Heart right ventricle (tissue), 16 donors: Measurements from ENCODE around the gene PRKN. TPM values are rescaled to one million over a fixed set of nuclear protein-coding genes. Genes with fewer than 3 reads are reported as not detected.

Experiments used
- ATAC-seq, 8 donors: fragments of 200-7000 bp; cut with Tn5 transposase; one replicate each; pipeline ENCODE4 v1.9.1; 2020; ENCODE audit warnings: mild to moderate bottlenecking in 8 of 8, moderate library complexity in 8 of 8, moderate number of reproducible peaks in 1 of 8
- DNase-seq, 2 donors: peaks; one replicate each; pipeline ENCODE4 v3.0.0-alpha.2; 2020
- H3K27ac ChIP-seq, 10 donors: fragments of 200-600 bp; sonication (generic) in 2 of 10; one replicate each; pipeline versions ENCODE4 v1.5.0 to v1.8.0; 2020 to 2022; ENCODE audit warnings: mild to moderate bottlenecking in 3 of 10
- H3K27me3 ChIP-seq, 7 donors: fragments of 200-600 bp; one replicate each; pipeline ENCODE4 v1.8.0; 2021 to 2022; ENCODE audit warnings: mild to moderate bottlenecking in 2 of 7
- H3K36me3 ChIP-seq, 9 donors: fragments of 200-600 bp; sonication (generic) in 1 of 9; one replicate each; pipeline versions ENCODE4 v1.5.0 to v1.8.0; 2020 to 2022; ENCODE audit warnings: mild to moderate bottlenecking in 2 of 9
- H3K4me1 ChIP-seq, 9 donors: fragments of 200-600 bp; sonication (generic) in 1 of 9; one replicate each; pipeline versions ENCODE4 v1.5.0 to v1.8.0; 2020 to 2022; ENCODE audit warnings: mild to moderate bottlenecking in 4 of 9
- H3K4me3 ChIP-seq, 10 donors: fragments of 200-600 bp; sonication (generic) in 2 of 10; one replicate each; pipeline versions ENCODE4 v1.5.0 to v1.8.0; 2020 to 2022; ENCODE audit warnings: mild to moderate bottlenecking in 7 of 10, moderate library complexity in 2 of 10
- H3K9me3 ChIP-seq, 11 donors: fragments of 200-600 bp in 10 of 11; sonication (generic) in 2 of 11; one replicate each; pipeline versions ENCODE4 v1.5.0 to v1.8.0; 2013 to 2022; ENCODE audit warnings: mild to moderate bottlenecking in 2 of 11, control low read depth in 1 of 11, moderate library complexity in 1 of 11
- WGBS, 2 donors: extraction: QIAGEN DNeasy Blood & Tissue Kit; methylation state at CpG; one replicate each; pipeline ENCODE4 v1.1.7; 2013; ENCODE audit warnings: inconsistent platforms in 1 of 2; 5-methylcytosine and 5-hydroxymethylcytosine counted together
- intact Hi-C, 10 donors: fragments of 100-400 bp; cut with DNase I; formaldehyde crosslinking; loops; one replicate each; pipeline versions ENCODE4 v1.11.1 to v1.14.2; 2022
- polyA plus RNA-seq, 2 donors: library from polyadenylated mRNA; stranded (reverse); fragments of 200-250 nt; gene quantifications; one replicate each; pipeline ENCODE4 v1.2.3, GENCODE V29; 2013
- total RNA-seq, 10 donors: library from RNA; stranded (reverse); fragmentation: NEBNext Ultra II Directional in 3 of 10; extraction: Animal tissue kit (Norgen Biotek cat#: 25700) in 3 of 10; gene quantifications; one replicate each; pipeline versions ENCODE4 v1.2.1 to v1.2.4, GENCODE V29; 2021 to 2023
- TF ChIP-seq, protein P1 (sequence below), 9 donors: fragments of 200-600 bp; sonication (generic) in 2 of 9; IDR thresholded peaks; one replicate each; pipeline versions ENCODE4 v1.5.0 to v1.8.0; 2021 to 2022; ENCODE audit warnings: antibody characterized with exemption in 9 of 9, mild to moderate bottlenecking in 5 of 9, moderate library complexity in 1 of 9
- donor health status: Arrhythmogenic right ventricular cardiomyopathy.
- donor health status: ischemic (EF 13 %, LVEDD 7.1; RV severe dilation, severe dysfunction).
- donor health status: healthy with polysubstance abuse.
- donor health status: DM: no; HTN: yes; CAD: no.
- donor health status: DM: no; HTN: no; CAD: no.
- donor health status: ischemic (EF 25% LVEDD 6.9; RV normal size, moderate dysfunction).
- donor health status: ischemic (EF 25% LVEDD 5.7; RV mildly dilated, moderate dysfunction).
- donor health status: healthy.
- donor health status: DM: yes; HTN: yes; CAD: no.
- donor health status: Ischemic cardiomyopathy.
- donor health status: ischemic (EF 35%, LVEDD 5.7; RV mildly dilated, moderate dysfunction).
- donor health status: nonischemic (EF 11% LVEDD 7.7; RV severe dilation, severe dysfunction).
- donor health status: DM: yes; HTN: yes; CAD: no.
- donor health status: PGD.
- donor health status: ischemic (EF 29% LVEDD 5.4; RV normal size, mild dysfunction).
- donor health status: nonischemic (EF 23%, LVEDD 6.1; RV moderate dilation, normal function).

Gene PRKN
- total and polyA plus RNA-seq, 12 donors = 2.3 to 27.7 (median 26.3) TPM

- Histone ChIP-seq H3K27ac (no peak overlapping the region), H3K9me3 (no peaks in the 10 kb centered on the region), H3K36me3 (no peaks in the 10 kb centered on the region), H3K4me3 (no peak overlapping the region), H3K4me1 (peaks cover 0 to 16% (median 3%) of the 10 kb centered on the region in 9 donors), H3K27me3 (no peaks in the 10 kb centered on the region)
- ATAC-seq (no peak), DNase-seq (no peak)
- intact Hi-C loops = no loop called here
- WGBS, 2 donors = 86 to 89% methylated on average over 6 of the region's 6 CpGs
- TF ChIP-seq, protein P1, sequence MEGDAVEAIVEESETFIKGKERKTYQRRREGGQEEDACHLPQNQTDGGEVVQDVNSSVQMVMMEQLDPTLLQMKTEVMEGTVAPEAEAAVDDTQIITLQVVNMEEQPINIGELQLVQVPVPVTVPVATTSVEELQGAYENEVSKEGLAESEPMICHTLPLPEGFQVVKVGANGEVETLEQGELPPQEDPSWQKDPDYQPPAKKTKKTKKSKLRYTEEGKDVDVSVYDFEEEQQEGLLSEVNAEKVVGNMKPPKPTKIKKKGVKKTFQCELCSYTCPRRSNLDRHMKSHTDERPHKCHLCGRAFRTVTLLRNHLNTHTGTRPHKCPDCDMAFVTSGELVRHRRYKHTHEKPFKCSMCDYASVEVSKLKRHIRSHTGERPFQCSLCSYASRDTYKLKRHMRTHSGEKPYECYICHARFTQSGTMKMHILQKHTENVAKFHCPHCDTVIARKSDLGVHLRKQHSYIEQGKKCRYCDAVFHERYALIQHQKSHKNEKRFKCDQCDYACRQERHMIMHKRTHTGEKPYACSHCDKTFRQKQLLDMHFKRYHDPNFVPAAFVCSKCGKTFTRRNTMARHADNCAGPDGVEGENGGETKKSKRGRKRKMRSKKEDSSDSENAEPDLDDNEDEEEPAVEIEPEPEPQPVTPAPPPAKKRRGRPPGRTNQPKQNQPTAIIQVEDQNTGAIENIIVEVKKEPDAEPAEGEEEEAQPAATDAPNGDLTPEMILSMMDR (IDR thresholded peaks at IDR 0.05) = no peak
Observed at GRCh38 chr6:161446296-161446925, 1281.2 kb downstream of the PRKN start.

GRCh38 chr6:161445021-161445799, 1282.4 kb downstream of the PRKN start:
- TF ChIP-seq, protein P1 (IDR thresholded peaks at IDR 0.05) = no peak
- no peak for DNase-seq
- intact Hi-C loops = no loop called here
- 70 to 74% methylated on average over 20 of the region's 20 CpGs for WGBS, 2 donors
- Histone ChIP-seq H3K27ac (no peak overlapping the region), H3K4me1 (peaks cover 0 to 16% (median 3%) of the 10 kb centered on the region in 9 donors), H3K27me3 (no peaks in the 10 kb centered on the region), H3K9me3 (no peaks in the 10 kb centered on the region), H3K36me3 (no peaks in the 10 kb centered on the region), H3K4me3 (no peak overlapping the region)
- ATAC-seq = peak in 3 of 8 donors; percentile 21 to 53 (median 23)

DNA sequence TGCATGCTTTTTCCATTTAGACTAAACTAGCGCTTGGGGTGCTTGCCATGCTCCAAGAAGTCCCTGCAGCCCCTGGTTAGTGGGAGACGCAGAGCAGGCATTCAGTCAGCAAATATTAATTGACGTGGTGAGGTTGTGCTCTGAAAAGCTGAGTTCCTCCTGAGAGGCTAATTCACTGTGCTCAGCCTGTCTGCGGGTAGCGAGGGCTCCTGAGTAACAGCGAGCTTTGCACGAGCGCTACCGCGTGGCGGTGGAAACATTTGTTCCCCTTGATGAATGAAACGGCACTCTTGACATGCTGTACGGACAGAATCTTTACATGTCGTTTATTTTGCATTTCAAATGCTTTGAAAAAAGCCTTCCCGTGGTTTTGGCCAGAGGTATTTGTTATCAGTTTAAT, 1283.1 kb downstream of the PRKN start:
- Histone ChIP-seq H3K4me1 (peaks cover 0 to 21% (median 4%) of the 10 kb centered on the region in 9 donors), H3K4me3 (no peak overlapping the region), H3K27me3 (no peaks in the 10 kb centered on the region), H3K9me3 (no peaks in the 10 kb centered on the region), H3K36me3 (no peaks in the 10 kb centered on the region), H3K27ac (peak overlapping the region in 6 of 10 donors; percentile 34 to 61 (median 47))
- ATAC-seq = peak in 3 of 8 donors; percentile 47 to 77 (median 49)
- peak; percentile 21 to 32 for DNase-seq
- TF ChIP-seq, protein P1 (IDR thresholded peaks at IDR 0.05) = no peak
- intact Hi-C loops = loop anchor here in 1 of 10 donors (5.0 kb wide), 1 partner anchor 38 kb away; no protein-coding TSS in a partner anchor
- WGBS, 2 donors = 61 to 73% methylated on average over 15 of the region's 15 CpGs

GRCh38 chr6:161443848-161444247, 1283.7 kb downstream of the PRKN start:
- intact Hi-C loops = loop anchor here in 1 of 10 donors (5.0 kb wide), 1 partner anchor 38 kb away; no protein-coding TSS in a partner anchor
- 56 to 62% methylated on average over 8 of the region's 8 CpGs for WGBS, 2 donors

More at GRCh38 chr6:161443848-161444247, 1283.7 kb downstream of the PRKN start:
- DNase-seq = peak; percentile 40 to 48
- peak overlapping the region in 5 of 10 donors; percentile 35 to 61 (median 53) for H3K27ac ChIP-seq
- TF ChIP-seq, protein P1 (IDR thresholded peaks at IDR 0.05) = no peak
- no peaks in the 10 kb centered on the region for H3K9me3 ChIP-seq
- H3K4me3 ChIP-seq = no peak overlapping the region
- H3K4me1 ChIP-seq = peaks cover 0 to 27% (median 8%) of the 10 kb centered on the region in 9 donors
- H3K36me3 ChIP-seq = no peaks in the 10 kb centered on the region
- peak in 6 of 8 donors; percentile 47 to 69 (median 56) for ATAC-seq
- H3K27me3 ChIP-seq = no peaks in the 10 kb centered on the region
